ENCODE results near the gene HDAC1.
"Not testable (repeated sequence)": the region's sequence is repeated elsewhere in the genome, so short reads cannot be mapped to it uniquely, and the experiment has no call there.

Gene HDAC1

DNA sequence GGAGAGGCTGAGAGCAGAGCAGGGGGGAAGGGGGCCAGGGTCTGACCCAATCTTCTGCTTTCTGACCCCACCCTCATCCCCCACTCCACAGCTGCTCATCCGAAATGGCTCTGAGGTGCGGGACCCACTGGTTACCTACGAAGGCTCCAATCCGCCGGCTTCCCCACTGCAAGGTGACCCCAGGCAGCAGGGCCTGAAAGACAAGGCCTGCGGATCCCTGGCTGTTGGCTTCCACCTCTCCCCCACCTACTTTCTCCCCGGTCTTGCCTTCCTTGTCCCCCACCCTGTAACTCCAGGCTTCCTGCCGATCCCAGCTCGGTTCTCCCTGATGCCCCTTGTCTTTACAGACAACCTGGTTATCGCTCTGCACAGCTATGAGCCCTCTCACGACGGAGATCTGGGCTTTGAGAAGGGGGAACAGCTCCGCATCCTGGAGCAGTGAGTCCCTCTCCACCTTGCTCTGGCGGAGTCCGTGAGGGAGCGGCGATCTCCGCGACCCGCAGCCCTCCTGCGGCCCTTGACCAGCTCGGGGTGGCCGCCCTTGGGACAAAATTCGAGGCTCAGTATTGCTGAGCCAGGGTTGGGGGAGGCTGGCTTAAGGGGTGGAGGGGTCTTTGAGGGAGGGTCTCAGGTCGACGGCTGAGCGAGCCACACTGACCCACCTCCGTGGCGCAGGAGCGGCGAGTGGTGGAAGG, 17.1 kb upstream of the HDAC1 start:
- DNase-seq (ENCODE audit: low spot score), result no peak

DNA sequence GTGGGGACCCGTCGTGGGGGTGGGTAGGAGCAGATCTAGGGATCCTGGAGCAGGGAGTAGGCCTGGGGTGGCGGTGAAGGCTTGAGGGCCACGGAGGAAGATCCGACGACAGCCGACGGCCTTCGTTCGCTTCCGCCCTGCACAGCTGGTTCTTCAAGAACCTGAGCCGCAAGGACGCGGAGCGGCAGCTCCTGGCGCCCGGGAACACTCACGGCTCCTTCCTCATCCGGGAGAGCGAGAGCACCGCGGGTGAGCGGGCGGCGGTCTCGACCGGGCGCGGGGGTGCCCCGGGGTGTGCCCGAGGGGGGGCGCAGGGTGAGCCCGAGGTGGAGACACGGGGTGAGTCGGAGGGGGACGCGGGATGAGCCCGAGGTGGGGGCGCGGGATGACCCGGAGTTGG, 16.5 kb upstream of the HDAC1 start:
- no peak for DNase-seq (ENCODE audit: low spot score)

DNA sequence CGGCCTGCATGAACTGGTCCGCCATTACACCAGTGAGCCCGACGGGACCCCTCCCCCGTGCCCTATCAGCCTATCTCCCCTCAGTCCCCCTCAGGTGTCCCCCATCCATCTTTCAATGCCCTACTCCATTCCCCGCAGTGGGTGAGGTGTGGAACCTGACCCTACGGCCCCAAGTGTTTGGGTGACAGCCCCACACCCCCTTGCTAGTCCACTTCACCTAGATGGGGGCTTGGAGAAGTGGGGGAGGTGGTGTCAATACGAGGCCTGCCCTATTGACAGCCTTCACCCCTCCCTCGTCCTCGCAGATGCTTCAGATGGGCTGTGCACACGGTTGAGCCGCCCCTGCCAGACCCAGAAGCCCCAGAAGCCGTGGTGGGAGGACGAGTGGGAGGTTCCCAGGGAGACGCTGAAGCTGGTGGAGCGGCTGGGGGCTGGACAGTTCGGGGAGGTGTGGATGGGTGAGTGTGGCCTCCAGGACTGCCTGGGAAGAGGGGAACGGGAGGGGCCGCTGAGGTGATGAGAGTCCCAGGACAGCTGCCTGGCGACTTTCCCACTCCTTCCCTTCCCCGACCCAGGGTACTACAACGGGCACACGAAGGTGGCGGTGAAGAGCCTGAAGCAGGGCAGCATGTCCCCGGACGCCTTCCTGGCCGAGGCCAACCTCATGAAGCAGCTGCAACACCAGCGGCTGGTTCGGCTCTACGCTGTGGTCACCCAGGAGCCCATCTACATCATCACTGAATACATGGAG, 15.7 kb upstream of the HDAC1 start:
- no peak for DNase-seq (ENCODE audit: low spot score)

DNA sequence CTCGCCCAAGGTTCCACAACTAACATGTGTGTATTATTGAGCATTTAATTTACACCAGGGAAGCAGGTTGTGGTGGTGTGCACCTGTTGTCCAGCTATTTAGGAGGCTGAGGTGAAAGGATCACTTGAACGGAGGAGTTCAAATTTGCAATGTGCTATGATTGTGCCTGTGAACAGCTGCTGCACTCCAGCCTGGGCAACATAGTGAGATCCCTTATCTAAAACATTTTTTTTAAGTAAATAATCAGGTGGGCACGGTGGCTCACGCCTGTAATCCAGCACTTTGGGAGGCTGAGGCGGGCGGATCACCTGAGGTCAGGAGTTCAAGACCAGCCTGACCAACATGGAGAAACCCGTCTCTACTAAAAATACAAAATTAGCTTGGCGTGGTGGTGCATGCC, 7.1 kb upstream of the HDAC1 start:
- DNase-seq (ENCODE audit: low spot score), result not testable (repeated sequence)

DNA sequence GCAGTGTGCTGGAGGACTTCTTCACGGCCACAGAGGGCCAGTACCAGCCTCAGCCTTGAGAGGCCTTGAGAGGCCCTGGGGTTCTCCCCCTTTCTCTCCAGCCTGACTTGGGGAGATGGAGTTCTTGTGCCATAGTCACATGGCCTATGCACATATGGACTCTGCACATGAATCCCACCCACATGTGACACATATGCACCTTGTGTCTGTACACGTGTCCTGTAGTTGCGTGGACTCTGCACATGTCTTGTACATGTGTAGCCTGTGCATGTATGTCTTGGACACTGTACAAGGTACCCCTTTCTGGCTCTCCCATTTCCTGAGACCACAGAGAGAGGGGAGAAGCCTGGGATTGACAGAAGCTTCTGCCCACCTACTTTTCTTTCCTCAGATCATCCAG, 6.2 kb upstream of the HDAC1 start:
- DNase-seq (ENCODE audit: low spot score), result no peak

DNA sequence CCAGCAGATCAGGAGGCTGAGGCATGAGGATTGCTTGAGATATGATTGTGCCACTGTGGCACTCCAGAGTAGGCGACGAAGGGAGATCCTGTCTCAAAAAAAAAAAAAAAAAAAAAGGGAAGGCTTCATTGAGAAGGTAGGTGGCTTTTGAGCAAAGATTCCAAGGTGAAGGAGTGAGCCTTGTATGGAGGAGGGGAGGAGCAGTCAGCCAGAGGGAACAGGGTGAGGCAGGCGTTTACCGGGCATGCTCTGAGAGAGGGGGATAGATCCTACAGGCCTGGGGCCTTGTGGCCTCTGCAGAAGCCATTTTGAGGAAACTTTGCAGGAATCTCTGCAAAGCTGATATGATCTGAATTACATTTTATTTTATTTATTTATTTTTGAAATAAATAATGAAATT, 5.1 kb upstream of the HDAC1 start:
- DNase-seq (ENCODE audit: low spot score), result no peak

DNA sequence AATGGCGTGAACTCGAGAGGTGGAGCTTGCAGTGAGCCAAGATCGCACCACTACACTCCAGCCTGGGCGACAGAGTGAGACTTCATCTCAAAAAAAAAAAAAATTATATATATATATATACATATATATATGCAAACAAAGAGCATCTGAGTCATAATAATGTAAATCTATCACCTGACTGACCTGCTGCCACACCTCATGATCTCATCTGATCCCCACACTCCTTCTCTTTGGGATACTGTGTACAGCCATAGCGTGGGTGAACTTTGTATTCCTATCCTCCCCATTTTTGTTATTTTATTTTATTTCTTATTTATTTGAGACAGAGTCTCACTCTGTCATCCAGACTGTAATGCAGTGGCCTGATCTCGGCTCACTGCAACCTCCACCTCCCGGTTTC, 2.6 kb upstream of the HDAC1 start:
- no peak for DNase-seq (ENCODE audit: low spot score)

DNA sequence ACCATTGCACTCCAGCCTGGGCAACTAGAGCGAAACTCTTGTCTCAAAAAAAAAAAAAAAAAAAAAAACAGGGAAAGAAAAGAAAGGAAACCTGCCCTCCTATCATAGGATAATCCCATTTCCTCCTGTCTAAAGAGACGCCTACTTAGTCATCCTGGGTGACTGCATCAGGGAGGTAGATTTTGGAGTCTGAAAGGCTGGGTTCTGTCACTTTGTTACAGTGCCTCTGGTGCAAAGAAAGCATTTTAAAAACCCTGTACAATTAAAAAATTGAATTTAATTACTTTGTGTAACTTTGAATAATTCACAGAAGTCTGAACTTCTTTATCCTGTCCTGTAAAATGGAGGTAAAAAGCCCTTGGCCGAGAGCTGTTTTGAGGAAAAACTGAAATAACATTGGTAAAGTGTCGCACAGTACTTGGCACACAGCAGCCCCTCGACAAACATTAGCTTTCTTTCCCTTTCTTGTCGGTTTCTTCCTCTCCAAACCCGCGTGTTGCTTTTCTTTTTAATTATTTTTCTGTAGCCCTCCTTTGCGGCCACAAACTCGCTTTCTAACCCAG, 657 bp upstream of the HDAC1 start:
- DNase-seq (ENCODE audit: low spot score), result no peak

DNA sequence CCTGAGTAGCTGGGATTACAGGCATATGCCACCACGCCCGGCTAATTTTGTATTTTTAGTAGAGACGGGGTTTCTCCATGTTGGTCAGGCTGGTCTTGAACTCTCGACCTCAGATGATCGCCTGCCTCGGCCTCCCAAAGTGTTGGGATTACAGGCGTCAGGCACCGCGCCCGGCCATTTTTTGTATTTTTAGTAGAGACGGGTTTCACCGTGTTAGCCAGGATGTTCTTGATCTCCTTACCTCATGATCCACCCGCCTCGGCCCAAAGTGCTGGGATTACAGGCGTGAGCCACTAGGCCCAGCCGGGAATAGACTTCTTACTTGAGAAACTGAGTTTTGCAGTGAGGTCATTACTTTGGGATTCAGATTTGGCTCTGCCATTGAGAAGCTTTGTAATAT, 6.3 kb downstream of the HDAC1 start:
- not testable (repeated sequence) for DNase-seq (ENCODE audit: low spot score)

DNA sequence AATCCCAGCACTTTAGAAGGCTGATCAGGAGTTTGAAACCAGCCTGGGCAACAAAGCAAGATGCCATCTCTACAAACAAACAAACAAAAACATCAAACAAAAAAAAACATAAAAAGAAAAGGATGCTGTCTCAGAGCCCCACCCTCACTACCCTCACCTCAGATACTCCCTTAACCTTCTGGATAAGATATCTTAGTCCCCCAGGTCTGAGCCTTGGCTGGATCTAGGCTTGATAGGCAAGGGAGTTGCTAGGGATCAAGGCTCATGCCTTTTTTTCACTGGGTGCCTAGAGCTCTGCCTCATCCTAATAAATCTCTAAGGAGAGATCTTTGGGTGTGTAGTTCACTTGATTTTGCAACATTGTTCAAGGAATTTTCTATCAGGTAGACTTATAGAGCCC, 7.4 kb downstream of the HDAC1 start:
- DNase-seq (ENCODE audit: low spot score), result no peak

DNA sequence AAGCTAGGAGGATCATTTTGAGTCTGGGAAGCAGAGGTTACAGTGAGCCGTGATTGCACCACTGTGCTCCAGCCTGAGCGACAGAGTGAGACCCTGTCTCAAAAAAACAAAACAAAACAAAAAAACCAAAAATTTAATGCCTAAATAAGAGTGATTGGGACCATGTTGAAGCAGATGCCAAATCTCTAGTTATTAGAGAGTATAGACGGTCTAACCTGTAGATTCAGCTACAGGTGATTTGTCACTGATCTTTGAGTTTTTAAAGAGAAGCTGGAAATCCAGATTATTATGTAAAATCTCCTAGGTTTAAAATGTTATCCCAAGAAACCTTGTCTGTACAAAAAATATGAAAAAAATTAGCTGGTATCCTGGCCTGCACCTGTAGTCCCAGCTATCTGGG, 11.5 kb downstream of the HDAC1 start:
- DNase-seq (ENCODE audit: low spot score), result no peak

DNA sequence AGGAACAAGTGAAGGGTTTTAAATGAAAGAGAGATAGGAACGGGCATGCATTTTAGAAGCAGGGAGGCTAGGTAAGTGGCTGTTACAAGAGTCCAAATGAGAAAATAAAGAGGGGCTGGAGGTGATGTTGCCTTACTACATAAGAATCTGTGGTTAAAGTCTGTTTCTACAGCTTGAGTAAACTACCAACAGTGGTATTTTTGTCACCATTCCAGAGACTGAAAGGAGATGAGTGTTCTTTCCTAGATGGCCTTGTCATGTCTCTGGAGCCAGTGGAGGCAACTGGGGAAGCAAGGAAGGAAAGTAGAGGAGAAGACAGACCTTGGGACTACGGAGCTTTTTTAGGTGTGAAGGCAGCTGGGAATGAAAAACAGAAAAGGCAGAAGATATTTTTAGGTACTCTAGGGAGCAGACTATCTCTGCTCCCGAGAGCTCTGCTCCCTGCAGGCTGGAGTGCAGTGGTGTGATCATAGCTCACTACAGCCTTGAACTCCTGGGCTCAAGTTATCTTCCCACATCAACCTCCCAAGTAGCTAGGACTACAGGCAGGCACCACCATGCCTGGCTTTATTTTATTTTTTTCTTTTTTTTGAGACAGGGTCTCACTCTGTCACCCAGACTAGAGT, 12.2 kb downstream of the HDAC1 start:
- no peak for DNase-seq (ENCODE audit: low spot score)

DNA sequence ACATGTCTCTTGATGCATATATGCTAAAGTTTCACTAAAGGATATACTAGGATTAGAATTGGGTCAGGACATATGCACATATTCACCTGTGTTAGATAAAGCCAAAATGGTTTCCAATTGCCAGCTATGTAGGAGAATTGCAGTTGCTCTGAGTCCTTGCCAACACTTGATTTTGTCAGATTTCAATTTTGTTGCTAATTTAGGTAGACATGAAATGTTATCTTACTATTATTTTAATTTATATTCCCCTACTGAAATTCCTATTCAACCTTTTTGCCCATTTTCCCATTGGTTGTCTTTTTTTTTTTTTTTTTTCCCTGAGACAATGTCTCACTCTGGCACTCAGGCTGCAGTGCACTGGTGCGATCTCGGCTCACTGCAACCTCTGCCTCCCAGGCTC, 13.4 kb downstream of the HDAC1 start:
- no peak for DNase-seq (ENCODE audit: low spot score)

DNA sequence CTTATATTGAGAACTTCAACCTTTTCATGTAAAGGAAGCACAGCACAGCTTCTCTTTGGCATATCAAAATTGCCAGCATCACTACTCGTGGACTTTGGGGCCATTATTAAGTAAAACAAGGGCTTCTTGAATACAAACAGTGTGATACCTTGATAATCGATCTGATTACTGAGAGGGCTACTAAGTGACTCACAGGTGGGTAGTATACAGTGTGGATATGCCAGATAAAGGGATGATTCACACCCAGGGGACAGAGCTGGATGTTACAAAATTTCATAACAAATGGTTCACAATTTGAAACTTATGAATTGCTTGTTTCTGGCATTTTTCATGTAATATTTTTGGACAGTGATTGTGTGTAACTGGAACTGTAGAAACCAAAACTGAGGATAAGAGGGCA, 15.4 kb downstream of the HDAC1 start:
- no peak for DNase-seq (ENCODE audit: low spot score)

DNA sequence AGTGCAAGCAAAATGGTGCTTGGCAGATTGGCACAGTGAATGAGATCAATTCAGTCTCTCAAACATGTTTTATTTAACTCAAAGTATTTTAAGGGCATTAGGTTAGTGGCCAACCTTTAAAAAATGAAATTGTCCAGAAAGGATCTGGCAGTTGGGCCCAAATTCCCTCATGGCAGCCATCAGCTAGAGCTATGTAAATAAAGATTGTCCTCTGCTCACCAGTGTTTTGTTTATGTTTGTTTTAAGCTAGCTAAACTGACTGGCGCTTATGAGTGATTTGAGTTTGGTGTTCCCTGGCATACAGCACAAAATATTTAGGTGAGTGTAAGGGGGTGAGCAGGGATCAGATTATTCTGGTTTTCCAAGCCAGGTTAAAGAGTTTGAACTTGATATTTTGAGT, 18.1 kb downstream of the HDAC1 start:
- no peak for DNase-seq (ENCODE audit: low spot score)

DNA sequence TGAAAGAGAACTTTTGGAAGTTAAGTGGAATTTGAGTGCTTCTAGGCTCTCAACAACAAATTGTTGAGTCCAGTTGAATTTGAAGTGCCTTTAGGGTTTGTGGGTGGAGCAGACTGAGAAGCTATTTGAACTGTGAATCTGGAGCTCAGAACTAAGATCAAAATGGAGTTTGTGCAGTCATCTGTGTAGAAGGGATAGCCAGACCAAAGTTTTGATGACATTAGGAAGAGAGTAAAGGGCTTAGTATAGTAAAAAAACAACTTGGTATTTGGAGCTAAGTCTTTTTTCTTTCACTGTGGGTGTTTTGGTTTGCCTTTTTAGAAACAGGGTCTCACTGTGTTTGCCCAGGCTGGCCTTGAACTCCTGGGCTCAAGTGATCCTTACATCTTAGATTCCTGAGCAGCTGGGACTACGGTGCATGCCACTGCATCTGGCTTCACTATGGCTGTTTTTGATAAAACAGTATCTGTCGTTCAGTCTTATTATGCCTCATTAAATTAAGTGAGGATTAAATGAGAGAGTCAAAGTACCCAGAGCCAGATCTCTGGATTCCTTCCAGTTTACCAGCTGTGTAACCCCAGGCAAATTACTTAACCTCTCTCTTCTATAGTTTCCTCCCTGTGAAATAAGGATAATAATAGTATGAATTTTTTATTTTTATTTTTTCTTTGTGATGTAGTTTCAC, 20.0 kb downstream of the HDAC1 start:
- no peak for DNase-seq (ENCODE audit: low spot score)

DNA sequence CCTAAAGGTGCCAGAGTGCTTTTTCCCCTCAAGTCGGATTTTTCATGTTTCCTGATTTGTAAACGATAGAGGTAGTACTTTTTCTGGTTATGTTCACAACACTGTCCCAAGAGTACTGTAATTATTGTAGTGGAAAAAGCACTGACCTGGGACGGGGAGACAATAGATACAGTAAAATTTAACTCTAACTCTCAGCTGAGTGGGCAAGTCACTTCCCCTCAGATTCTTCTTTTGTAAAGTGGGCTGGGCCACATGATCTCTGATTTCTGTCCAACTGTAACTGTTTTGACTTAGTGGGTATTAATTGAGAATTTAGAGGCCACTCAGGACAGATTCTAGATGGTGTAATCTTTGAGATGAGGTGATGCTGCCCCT, 25.0 kb downstream of the HDAC1 start:
- no peak for DNase-seq (ENCODE audit: low spot score)

DNA sequence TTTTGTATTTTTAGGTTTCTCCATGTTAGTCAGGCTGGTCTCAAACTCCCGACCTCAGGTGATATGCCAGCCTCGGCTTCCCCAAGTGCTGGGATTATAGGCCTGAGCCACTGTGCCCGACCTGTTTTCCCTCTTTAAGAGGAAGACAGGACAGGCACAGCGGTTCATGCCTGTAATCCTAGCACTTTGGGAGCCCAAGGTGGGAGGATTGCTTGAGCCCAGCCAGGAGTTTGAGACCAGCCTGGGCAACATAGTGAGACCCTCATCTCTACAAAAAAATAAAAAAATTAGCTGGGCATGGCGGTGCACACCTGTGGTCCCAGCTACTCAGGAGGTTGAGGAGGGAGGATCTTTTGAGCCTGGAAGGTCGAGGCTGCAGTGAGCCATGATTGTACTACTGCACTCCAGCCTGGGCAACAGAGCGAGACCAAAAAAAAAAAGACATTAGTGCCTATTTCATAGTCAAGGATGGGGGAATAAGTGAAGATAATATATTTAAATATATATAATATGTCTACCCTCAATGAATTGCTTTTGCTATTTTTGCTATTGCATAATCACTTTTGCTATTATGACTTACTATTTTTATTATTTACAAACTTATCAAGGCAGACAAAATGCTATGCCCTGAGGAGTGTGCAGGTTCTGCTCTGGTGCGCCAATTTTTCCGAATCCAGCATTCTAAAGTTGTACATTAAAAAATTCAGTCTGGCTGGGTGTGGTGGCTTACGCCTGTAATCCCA, 26.4 kb downstream of the HDAC1 start:
- no peak for DNase-seq (ENCODE audit: low spot score)

DNA sequence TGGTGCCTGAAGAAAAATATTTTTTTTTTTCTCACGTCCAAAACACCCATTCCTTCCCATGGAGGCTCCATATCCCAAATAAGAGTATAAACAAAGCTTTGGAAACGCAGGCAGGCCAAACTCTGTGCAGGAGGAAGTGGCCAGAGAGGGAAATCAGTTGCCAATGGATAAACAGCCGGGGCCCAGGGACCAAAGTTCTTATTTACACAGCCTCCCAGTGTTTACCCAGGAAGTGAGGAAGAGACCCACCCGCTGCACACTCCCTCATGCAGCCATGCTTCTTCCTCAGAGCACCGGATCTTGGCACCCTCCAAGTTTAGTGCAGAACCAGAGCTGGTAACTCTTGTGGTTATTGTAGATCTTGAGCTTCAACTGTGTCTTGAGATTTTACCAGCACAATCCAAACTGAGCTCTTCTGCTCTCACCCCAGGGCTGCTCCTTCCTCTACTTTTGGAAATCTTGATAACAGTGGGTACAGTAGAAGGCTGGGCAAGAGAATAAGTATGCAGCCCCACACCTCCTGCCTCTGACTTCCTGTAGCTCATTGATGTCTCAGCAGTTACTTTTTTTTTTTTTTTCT, 29.9 kb downstream of the HDAC1 start:
- DNase-seq (ENCODE audit: low spot score), result no peak

DNA sequence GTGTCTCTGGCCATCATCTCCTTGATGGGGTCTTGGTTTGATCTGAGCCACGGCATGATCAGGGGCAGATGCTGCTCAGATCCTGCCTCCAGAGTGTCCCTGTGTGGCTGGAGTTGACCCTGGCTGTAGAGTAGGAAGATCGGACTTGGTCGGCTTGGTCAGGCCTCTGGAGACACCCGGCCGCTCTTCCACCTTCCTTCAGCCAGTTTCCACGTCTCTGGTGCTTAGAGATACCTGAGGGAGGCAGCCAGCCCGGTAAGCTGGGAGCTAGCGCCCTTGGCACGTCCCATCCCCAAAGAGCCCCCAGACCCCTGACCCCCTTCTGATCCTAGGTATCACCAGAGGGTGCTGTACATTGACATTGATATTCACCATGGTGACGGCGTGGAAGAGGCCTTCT, 35.3 kb downstream of the HDAC1 start:
- DNase-seq (ENCODE audit: low spot score), result no peak

DNA sequence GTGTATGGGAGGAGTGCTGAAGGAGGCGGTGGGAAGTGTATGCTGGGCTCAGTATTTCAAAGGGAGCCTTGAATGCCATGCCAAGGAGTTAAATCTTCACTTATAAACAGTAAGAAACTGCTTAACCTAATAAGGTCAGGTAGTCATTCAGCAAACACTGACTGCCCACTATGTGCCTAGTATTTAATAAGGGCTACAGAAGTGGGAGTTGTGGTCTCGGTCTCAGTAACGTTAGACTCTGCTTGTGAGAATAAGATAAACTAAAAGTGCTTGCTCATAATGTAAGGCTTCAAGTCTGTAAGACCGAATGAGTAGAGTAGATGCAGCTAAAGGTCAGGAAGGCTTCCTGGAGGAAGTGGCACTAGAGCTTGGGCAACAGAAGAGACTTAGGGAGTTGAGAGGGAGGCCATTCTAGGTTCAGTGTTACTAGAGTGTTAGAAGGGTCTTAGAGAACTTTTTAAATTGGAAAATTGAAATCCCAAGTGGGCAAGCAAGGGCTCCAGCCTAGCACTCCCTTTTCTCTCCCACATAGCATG, 38.1 kb downstream of the HDAC1 start:
- DNase-seq (ENCODE audit: low spot score), result no peak
